NCI-H2227 treated with DMSO at 0.1 percent for 48 hours (cell line): Measurements from ENCODE around the gene IGF1R.

ENCODE experiments used
- DNase-seq: peaks from one replicate; lab custom pipeline; 2025; lab: John Stamatoyannopoulos, UW

The IGF1R gene

GRCh38 chr15:98745650-98746374 lies 97.5 kb downstream of the IGF1R start:
- no peak for DNase-seq

- no peak for DNase-seq
These were observed 98.2 kb downstream of the IGF1R start for GRCh38 chr15:98746375-98747155.

- DNase-seq: no peak
These were observed 103.4 kb downstream of the IGF1R start for GRCh38 chr15:98751767-98752166.

- DNase-seq: no peak
These were observed 105.7 kb downstream of the IGF1R start for GRCh38 chr15:98753726-98754656.

GRCh38 chr15:98754657-98755022 lies 106.3 kb downstream of the IGF1R start:
- no peak for DNase-seq

- DNase-seq: no peak
These were observed 106.8 kb downstream of the IGF1R start for GRCh38 chr15:98755138-98755537.

- DNase-seq: no peak
These were observed 107.4 kb downstream of the IGF1R start for GRCh38 chr15:98755781-98756180.

GRCh38 chr15:98758224-98758623 lies 109.9 kb downstream of the IGF1R start:
- DNase-seq: no peak

- DNase-seq: no peak
These were observed 110.9 kb downstream of the IGF1R start for GRCh38 chr15:98759277-98759676.

GRCh38 chr15:98760112-98760826 lies 111.9 kb downstream of the IGF1R start:
- DNase-seq: peak; percentile 25

- no peak for DNase-seq
These were observed 112.6 kb downstream of the IGF1R start for GRCh38 chr15:98760975-98761374.

- DNase-seq: no peak
These were observed 114.8 kb downstream of the IGF1R start for GRCh38 chr15:98763179-98763578.

- DNase-seq: no peak
These were observed 116.0 kb downstream of the IGF1R start for GRCh38 chr15:98764291-98764690.

GRCh38 chr15:98765610-98766009 lies 117.3 kb downstream of the IGF1R start:
- DNase-seq: no peak

- no peak for DNase-seq
These were observed 119.4 kb downstream of the IGF1R start for GRCh38 chr15:98767692-98768091.

- no peak for DNase-seq
These were observed 121.5 kb downstream of the IGF1R start for GRCh38 chr15:98769867-98770266.

GRCh38 chr15:98770984-98771383 lies 122.6 kb downstream of the IGF1R start:
- no peak for DNase-seq

GRCh38 chr15:98771541-98771940 lies 123.2 kb downstream of the IGF1R start:
- DNase-seq: no peak

GRCh38 chr15:98772895-98773294 lies 124.6 kb downstream of the IGF1R start:
- no peak for DNase-seq

GRCh38 chr15:98773616-98774015 lies 125.3 kb downstream of the IGF1R start:
- DNase-seq: no peak

GRCh38 chr15:98774756-98775497 lies 126.6 kb downstream of the IGF1R start:
- no peak for DNase-seq
